Measurements from ENCODE around the gene PGLYRP1. TPM values are rescaled to one million over a fixed set of nuclear protein-coding genes. Genes with fewer than 3 reads are reported as not detected.
A peak's percentile ranks its signal among the peaks of the same experiment; 100 is the strongest.

PGLYRP1 gene
- total RNA-seq, 1 experiment from 2014 or later = not detected

DNA sequence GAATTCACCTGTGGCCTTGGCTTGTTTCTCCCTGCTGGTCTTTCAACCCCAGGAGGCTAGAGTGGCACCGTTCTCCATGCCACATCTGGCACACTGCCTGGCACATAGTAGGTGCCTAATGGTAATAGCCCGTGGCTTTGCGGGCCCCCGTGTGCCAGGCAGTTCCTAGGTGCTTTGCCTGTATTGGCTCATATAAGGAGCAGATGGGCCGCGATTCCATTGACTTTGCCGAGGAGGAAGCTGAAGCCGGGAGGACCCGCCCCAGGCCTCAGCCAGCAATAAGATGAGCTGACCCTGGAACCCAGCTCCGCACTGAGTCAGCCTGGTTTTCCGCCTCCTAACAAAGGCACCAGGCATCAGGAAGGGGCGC, 807 bp downstream of the PGLYRP1 start:
- Mint-ChIP-seq H3K9me3 (peaks cover 3 to 4% of the 10 kb centered on the region in 2 experiments; a peak in 2 of 5 replicates), H3K4me1 (peaks cover 10 to 19% of the 10 kb centered on the region in 2 experiments), H3K27ac (peak overlapping the region in 1 of 3 experiments; percentile 85; a peak in 1 of 7 replicates), H3K4me3 (no peak overlapping the region), H3K36me3 (ENCODE audit: insufficient read depth in 1 of 3, low read depth in 3 of 3) (peaks cover 4 to 14% (median 14%) of the 10 kb centered on the region in 3 experiments; a peak in 5 of 7 replicates), H3K27me3 (ENCODE audit: low read depth) (no peaks in the 10 kb centered on the region)
- Histone ChIP-seq H4K20me1 (ENCODE audit: control insufficient read depth, insufficient read depth, insufficient read length) (no peaks in the 10 kb centered on the region), H2AFZ (ENCODE audit: low read length) (no peak overlapping the region), H3K4me2 (ENCODE audit: insufficient read depth, insufficient read length, low read length) (no peak overlapping the region), H3K4ac (ENCODE audit: low read depth, low read length) (no peak overlapping the region), H3K79me1 (ENCODE audit: insufficient read depth, low read depth, low read length, poor library complexity, severe bottlenecking) (no peaks in the 10 kb centered on the region), H3K9ac (ENCODE audit: extremely low read depth, insufficient read length, low read length) (no peak overlapping the region), H3K56ac (ENCODE audit: insufficient read length, low read depth, low read length) (no peak overlapping the region), H2BK12ac (ENCODE audit: insufficient read length, low read depth, low read length) (no peak overlapping the region), H3K79me2 (ENCODE audit: insufficient read depth, low read length) (no peaks in the 10 kb centered on the region), H4K91ac (ENCODE audit: insufficient read length, low read depth, low read length) (no peak overlapping the region), H3K14ac (ENCODE audit: insufficient read depth, low read length) (no peak overlapping the region; the same call in 1 of the 2 replicates), H3K9me3 (ENCODE audit: control insufficient read depth, low read depth, low read length) (no peaks in the 10 kb centered on the region), H4K5ac (ENCODE audit: insufficient read length, low read depth, low read length) (no peak overlapping the region), H3K23ac (ENCODE audit: insufficient read length, low read depth, low read length) (no peak overlapping the region), H3K18ac (ENCODE audit: insufficient read length, low read depth, low read length) (no peak overlapping the region), H2BK20ac (ENCODE audit: low read depth, low read length, poor library complexity, severe bottlenecking) (no peak overlapping the region), H3T11ph (ENCODE audit: low read length) (no peak overlapping the region), H2BK120ac (ENCODE audit: low read depth, low read length, poor library complexity, severe bottlenecking) (no peak overlapping the region), H2AK5ac (ENCODE audit: insufficient read length, low read length) (no peak overlapping the region), H3K27me3 (ENCODE audit: insufficient read depth, low read length) (no peaks in the 10 kb centered on the region), H3K27ac (ENCODE audit: insufficient read length, low read depth, low read length) (no peak overlapping the region), H4K8ac (replicated peaks; ENCODE audit: insufficient read length, low read depth, low read length) (no peak overlapping the region), H3K4me1 (ENCODE audit: insufficient read depth, low read length) (no peaks in the 10 kb centered on the region), H3K23me2 (ENCODE audit: insufficient read length, low read depth, low read length, poor library complexity, severe bottlenecking) (no peaks in the 10 kb centered on the region), H2BK5ac (ENCODE audit: insufficient read length, low read length) (no peak overlapping the region), H2BK15ac (ENCODE audit: low read depth, low read length) (no peak overlapping the region)
- no peak for DNase-seq
- TF ChIP-seq CTCF (conservative IDR thresholded peaks at IDR 0.05) = no peak
- WGBS (ENCODE audit: extremely low coverage, insufficient read length, low lambda C conversion rate) = no CpG with 5 or more reads among the region's 12 CpGs
